Measurements from ENCODE around the gene TMC8. TPM values are rescaled to one million over a fixed set of nuclear protein-coding genes. Genes with fewer than 3 reads are reported as not detected.

The TMC8 gene
- total RNA-seq, 1 donor from 2014 or later = 4.3 TPM

DNA sequence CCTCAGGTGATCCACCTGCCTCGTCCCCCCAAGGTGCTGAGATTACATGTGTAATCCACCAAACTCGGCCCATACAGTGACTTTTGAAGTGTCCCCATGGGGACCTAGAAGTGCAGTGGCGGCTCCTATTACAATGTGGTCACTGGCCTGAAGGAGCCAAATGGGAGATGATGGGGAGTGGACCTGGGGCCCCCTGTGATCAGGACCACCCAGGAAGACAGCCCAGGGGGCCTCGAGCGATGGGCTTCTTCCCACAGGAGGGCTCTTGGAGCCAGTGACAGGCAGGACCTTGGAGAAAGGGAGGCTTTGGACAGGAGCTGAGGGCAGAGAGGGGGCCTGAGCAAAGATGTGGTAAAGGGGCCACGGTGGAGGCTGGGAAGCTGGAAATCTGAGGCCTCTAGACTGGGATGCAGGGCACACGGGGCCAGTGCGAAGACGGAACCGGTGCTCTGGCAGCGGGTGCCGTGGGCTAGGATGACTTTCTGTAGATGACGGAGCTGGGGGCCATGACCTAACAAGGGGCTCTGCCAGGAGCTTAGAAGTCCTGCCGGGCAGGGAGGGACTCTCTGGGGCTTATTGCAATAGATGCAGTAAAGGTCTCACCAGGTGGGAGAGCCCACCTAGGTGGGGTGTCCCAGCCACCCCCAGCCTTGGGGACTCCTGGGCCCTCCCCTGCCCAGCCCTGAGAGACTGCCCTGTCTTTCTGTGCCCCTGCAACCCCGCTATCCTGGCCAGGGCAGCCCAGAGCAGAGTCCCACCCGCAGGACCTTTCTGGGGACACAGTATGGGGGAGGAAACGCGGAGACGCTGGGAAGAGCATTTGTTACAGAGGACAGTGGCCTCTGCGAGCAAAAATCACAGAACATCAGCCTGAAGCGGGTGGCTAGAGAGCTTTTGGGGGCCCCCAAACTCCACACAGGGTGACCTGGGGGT lies 12.9 kb downstream of the TMC8 start:
- intact Hi-C loops (cut with DNase I) = loop anchor here (2.0 kb wide), 1 partner anchor 25 kb away; the partner anchor contains the start of gene SYNGR2
- ATAC-seq (no peak), DNase-seq (ENCODE audit: missing footprints) (peak; percentile 70)

DNA sequence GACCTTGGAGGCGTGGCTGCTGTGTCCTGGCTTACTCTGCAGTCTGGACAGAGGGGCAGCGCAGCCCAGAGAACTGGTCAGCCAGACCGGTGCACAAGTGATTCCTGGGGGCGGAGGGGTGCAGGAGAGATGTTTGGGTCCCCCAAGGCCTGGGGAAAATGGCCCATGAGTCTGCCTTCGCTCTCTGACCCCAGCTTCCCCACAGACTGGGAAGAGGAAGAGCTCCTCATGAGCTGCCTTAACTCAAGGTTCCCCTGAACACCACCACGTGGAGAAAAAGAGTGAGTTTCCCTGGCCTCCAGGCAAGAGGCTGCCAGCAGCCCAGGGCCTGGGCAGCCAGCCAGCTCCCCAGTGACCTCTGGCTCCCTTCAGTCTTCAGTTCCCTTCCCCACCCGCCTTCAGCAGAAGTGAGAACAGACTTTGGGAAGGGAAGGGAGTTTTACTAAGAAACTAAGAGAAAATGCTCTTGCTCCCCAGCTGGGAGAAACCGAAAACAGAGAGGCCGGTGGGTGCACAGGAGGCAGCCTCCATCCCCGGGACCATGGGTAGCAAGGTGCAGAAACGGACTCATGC lies 13.7 kb downstream of the TMC8 start:
- DNase-seq (ENCODE audit: missing footprints) = peak; percentile 93
- intact Hi-C loops (cut with DNase I) = loop anchor here (2.0 kb wide), 1 partner anchor 25 kb away; the partner anchor contains the start of gene SYNGR2
- ATAC-seq = peak; percentile 68

DNA sequence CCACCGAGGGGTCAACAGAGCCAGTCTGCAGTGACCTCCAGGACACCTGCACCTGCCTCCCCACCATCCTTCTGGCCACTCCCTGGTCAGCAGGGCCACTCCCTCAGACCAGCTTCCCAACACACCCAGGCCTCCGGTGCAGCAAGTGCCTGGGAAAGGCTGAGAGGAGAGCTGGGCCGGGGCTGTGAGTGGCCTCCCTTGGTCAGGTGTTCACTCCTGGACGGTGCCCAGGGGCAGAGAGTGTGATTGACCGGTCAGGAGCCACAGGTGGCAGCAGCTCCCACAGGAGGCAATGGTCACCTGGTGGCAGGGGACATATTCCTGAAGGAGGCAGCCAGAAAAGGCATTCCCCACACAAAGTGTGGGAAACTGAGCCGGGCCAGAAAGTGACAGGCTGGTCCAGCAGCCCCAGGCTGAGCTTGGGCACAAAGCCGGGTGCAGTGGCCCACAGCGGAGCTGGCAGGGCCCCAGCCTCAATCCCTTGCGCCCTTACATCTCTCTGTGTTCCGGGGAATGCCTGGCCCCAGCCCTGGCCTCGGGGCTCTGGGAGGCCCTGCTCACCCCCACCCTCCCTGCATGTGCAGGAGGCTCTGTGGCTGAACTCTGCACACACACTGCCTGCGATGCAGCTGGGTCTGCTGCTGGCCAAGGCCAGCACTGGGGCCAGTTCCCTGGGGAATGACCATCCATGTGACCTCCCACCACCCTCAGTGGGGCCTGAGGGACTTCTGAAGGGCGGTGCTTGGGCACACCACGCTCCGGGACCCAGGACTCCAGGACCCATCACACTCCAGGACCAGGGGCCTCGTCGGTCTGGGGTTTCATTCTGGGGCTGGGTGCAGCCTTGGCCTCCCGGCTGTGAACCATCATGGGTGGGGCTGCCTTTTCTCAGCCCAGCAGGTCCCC lies 14.4 kb downstream of the TMC8 start:
- DNase-seq (ENCODE audit: missing footprints) (peak; percentile 70), ATAC-seq (peak; percentile 51)
- intact Hi-C loops (cut with DNase I) = loop anchor here (2.0 kb wide), 1 partner anchor 24 kb away; the partner anchor contains the start of gene SYNGR2

DNA sequence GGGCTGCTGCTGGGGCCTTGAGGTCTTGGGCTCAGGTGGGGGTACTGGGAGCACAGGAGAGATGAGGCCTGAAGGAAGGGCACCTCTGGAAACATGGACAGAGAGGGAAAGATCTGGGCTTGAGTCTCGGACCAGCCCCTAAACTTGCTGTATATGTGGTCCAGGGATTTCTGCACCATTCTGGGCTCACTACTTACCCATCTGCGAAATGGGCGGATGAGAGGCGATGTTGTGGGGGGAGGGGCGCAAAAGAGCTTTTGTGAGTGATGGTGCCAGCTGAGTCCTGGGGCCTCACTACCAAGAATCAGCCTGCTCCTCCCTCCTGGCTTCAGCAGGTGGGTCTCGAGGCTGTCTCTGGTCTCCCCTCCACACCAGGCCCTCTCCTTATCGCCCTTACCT lies 15.9 kb downstream of the TMC8 start:
- ATAC-seq = no peak
- DNase-seq (ENCODE audit: missing footprints) = no peak
- intact Hi-C loops (cut with DNase I) = no loop called here

DNA sequence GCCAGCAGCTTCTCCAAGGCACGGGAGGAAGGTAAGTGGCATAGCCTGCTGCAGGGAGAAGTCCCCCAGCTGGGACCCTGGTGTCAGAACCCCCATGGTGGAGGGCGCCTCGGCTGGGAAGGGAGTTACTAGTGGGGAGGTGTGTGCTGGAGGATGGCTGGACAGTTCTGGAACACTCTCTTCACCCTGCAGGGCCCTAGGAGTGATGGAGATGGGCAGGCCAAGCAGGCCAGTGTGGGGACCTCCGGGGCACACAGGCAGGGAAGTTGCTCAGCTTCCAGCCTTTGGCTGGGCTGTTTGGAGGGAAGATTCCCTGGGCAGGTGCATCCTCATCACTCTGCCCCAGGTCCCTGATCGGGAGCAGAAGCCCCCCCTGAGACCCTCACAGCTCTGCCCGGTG lies 16.3 kb downstream of the TMC8 start:
- intact Hi-C loops (cut with DNase I) = no loop called here

DNA sequence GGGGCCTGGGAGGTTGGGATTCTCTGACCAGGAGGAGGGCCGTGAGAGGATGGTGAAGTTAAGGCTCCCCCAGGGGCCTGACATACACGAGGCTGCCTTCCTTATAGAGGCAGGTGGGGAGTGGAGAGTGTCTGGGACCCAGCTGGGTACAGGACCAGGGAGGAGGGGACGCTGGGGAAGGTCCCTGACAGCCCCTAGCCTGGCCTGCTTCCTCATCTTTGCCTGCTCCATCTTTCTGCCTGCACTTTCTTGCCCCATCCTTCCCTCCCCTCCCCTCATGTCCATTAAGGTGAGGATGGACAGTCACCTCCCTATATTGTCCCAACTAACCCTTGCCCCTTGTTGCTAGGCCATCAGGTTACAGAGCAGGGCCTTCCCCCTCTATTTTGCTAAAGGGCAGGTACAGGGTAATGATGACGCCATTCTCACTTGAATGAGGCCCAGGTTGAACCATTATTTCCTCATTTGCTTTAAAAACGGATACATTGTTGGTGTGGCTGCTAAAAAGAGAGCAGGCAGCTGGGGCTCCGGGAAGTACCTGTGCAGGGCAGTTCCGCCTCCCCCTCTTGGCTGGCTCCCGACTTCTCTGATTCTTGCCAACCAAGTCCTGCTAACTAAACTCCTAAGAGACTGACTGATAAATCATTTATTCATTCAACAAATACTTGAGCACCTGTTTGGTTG lies 16.9 kb downstream of the TMC8 start:
- no peak for DNase-seq (ENCODE audit: missing footprints)
- intact Hi-C loops (cut with DNase I) = no loop called here
- no peak for ATAC-seq

More for the DNA sequence above, 16.3 kb downstream of the TMC8 start:
- DNase-seq (ENCODE audit: missing footprints) (no peak), ATAC-seq (no peak)

DNA sequence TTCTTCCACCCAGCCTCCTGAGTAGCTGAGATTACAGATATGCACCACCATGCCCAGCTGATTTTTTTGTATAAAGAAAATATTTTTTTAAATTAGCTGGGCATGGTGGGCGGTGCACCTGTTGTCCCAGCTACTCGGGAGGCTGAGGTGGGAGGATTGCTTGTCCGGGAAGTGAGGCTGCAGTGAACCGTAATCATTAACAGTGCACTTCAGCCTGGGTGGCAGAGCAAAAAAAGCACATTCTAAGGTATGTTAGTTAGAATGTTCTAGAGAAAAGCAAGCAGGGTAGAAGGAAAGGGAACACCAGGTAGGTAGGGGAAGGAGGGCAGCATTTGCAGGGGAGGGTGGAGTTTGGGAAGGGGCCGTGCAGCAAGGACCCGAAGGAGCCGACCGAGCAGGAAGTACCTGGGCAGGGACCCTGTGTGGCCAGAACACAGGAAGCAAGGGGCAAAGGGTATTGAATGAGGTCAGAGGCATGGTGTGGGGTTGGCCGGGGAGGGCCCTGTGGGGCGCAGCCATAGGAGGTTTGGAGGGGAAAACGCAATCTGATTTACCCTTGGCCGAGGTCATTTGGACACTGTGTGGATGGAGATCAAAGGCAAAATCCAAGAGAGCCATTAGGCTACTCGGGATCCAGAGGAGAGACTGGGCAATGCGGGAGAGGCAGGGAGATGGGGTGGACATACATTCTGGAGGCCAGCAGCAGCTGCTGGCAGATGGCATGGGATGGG lies 17.9 kb downstream of the TMC8 start:
- ATAC-seq = no peak
- intact Hi-C loops (cut with DNase I) = no loop called here
- DNase-seq (ENCODE audit: missing footprints) = no peak

DNA sequence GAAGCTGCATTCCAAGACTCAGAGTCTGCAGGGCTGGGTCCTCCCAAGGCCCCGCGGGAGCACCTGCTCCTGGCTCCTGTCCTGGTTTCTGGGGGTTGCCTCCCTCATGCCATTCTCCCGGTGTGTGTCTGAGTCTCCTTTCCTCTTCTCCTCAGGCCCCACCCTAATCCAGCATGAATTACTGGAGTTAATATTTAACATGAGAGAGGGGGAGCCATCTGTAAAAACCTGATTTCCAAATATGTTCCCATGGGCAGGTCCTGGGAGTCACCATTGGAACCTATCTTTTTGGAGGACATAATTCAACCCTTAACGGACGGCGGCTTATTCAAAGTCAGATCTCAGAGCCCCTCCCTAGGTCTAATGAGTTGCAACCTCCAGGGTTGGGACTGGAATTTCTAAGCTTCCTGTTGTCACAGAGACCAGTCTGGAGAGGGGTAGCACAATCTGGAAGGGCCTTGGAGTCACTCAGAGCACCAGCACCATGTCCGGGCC lies 21.0 kb downstream of the TMC8 start:
- DNase-seq (ENCODE audit: missing footprints) (no peak), ATAC-seq (no peak)
- intact Hi-C loops (cut with DNase I) = no loop called here

DNA sequence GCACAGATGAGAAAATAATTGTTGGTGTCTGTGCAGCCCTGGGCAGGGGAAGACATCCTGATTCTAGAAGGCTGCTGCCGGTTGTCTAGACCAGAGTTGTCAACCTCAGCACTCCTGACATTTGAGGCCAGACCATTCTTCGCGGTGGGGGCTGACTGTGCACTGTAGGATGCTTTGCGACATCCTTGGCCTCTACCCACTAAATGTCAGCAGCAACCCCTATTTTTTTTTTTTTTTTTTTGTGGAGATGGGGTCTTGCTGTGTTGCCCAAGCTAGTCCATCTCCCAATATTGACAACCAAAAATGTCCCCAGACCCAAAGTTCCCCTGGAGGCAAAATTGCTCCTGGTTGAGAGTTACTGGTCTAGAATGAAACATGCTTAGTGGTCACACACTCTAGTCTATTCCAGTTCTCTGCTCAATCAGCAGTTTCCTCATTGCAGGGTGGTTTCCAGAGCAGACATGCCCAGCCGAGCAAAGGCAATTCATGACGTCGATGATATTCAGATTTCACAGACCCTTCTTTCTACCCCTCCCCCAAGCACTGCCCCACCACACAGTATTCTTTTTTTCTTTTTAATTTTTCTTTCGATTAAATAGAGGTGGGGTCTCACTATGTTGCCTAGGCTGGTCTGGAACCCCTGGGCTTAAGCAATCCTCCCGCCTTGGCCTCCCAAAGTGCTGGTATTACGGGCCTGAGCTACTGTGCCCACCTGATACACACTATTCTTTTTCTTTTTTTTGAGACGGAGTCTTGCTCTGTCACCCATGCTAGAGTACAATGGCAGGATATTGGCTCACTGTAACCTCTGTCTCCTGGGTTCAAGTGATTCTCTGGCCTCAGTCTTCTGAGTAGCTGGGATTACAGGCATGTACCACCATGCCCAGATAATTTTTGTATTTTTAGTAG lies 24.6 kb downstream of the TMC8 start:
- intact Hi-C loops (cut with DNase I) = no loop called here
- ATAC-seq (no peak), DNase-seq (ENCODE audit: missing footprints) (no peak)

DNA sequence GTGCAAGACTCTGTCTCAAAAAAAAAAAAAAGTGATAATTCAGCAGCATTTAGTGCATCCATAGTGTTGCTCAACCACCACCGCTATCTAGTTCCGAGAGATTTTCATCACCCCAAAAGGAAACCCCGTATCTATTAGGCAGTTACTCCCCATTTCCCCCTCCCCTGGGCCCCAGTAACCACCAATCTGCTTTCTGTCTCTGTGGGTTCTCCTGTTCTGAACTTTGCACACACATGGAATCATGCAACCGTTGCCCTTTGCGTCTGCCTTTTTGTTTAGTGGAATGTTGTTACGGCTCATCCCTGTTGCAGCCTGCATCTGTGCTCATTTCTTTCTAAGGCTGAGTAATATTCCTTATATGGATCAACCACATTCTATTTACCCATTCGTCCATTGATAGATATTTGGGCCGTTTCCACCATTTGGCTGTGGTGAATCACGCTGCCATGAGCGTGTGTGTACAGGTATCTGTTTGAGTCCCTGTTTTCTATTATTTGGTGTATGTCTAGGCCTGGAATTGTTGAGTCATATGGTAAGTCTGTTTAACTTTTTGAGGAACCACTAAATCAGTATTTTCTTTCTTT lies 29.1 kb downstream of the TMC8 start:
- ATAC-seq = no peak
- intact Hi-C loops (cut with DNase I) = no loop called here
- no peak for DNase-seq (ENCODE audit: missing footprints)

DNA sequence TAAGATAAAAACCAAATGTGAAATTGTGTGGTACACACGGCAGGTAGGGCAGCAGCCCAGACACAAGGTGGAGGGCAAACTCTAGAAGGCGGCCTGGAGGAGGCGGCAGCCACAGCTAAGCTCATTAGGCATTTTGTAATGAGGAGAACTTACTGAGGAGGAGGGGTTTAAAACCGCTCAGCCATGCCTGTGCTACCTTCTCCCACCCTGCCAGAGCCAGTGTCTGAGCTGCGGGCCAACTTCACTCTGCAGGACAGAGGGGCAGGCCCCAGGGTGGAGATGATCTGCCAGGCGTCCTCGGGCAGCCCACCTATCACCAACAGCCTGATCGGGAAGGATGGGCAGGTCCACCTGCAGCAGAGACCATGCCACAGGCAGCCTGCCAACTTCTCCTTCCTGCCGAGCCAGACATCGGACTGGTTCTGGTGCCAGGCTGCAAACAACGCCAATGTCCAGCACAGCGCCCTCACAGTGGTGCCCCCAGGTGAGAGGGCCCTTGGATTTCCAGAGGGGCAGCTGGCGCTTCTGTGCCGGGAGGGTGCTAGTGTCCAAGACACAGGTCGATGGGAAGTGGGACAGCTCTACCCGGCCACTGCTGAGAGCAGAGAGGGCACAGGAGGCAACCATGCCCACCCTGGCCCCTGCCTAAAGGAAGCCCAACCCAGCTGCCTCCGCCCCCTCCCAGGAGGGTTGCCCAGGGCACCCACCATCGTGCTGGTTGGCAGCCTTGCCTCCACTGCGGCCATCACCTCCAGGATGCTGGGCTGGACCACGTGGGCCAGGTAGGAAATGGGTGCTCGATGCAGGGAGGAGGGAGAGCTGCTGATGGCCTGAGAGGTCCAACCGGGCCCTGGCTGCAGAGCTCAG lies 33.5 kb downstream of the TMC8 start:
- intact Hi-C loops (cut with DNase I) = no loop called here
- ATAC-seq = no peak
- DNase-seq (ENCODE audit: missing footprints) = no peak

DNA sequence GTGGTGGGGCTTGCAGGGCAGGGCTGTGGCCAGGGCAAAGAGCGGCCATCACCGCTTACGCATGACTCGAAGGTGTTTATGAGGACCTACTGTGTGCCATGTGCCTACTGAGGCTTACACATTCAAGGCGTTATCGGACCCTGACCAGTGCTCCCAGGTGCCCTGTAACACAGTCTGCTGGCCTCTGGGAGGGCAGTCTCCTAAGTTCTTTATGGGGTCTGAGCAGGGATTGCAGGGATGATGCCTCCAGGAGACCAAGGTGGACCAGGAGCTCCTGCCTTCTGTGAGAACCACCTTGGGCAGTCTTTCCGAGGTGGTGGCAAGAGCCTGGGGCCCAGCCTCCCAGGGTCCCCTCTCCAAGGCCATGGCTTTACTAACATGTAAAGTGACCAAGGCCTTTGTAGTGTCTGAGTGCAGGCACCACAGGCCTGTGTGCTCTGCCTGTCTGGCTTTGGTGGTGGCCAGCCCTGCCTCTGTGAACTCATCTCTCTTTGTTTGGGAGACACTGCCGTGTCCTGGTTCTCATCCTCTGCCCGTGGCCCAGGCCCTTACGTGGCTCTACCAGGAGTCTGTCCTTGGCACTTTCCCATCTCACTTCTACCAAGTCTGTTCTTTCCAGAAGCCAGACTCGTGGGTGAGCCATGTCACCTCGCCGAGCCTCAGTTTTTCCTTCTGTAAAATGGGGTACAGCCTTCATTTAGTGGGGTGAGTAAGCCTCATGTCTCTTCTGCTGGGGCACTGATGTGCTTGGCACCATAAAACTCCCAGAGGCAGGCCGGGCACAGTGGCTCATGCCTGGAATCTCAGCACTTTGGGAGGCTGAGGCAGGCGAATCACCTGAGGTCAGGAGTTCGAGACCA lies 34.4 kb downstream of the TMC8 start:
- intact Hi-C loops (cut with DNase I) = no loop called here
- no peak for ATAC-seq
- no peak for DNase-seq (ENCODE audit: missing footprints)

DNA sequence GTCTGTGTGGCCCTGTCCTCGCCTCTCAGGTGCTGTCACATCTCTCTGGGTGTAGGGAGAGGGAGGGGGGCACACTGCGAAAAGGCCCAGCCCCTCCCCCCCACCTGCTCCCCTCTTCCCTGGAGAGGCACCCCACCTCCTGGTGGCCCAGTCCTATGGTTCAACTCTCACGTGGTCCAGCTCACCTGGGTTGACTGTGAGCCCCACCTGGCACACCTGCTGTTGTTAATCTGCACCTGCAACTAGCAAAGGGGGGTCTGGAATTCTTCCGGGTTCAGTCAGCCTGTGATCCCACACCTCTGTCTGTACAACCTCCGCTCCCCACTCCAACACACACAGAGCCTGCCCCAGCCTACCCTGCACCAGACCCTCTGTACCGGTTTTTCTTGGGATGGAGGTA lies 35.8 kb downstream of the TMC8 start:
- no peak for DNase-seq (ENCODE audit: missing footprints)

DNA sequence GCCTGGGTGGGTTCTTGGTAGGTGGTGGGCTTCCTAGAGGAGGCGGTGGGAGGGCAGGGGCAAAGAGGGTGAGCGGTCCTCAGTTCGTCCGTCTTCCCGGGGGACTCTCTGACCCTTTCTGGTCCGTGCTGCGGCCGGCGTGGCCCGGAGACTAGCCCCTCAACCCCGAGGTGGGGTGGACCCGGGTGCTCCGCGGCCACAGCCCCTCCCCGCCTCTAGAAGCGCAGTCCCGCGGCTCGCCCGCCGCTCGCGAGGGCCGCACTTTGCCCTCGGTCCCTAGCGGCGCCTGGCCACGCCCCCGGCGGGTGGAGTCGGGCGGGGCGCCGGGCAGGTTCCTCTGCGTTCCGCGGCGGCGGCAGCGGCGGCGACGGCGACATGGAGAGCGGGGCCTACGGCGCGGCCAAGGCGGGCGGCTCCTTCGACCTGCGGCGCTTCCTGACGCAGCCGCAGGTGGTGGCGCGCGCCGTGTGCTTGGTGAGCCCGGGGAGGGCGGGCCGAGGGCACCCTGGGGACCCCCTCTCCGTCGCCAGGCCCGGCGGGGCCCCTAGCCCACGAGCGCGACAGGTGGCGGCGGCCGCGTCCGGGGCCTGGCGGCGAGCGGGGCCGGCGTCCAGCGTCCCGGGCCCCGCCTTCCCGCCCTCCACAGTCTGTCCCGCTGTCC lies 37.8 kb downstream of the TMC8 start, which contains the start of gene SYNGR2:
Gene SYNGR2, plus strand, starts transcription at position 340 of the 661 bp plus-strand sequence. Its CDS starts 36 bp downstream, at position 376.
- intact Hi-C loops (cut with DNase I) = loop anchor here (2.0 kb wide), 1 partner anchor 24 kb away; no protein-coding TSS in a partner anchor
- ATAC-seq (peak; percentile 66), DNase-seq (ENCODE audit: missing footprints) (peak; percentile 96)

More for the DNA sequence above, 35.8 kb downstream of the TMC8 start:
- no peak for ATAC-seq
- intact Hi-C loops (cut with DNase I) = no loop called here

All from Right ventricle myocardium inferior (tissue), 1 donor.